ENCODE measurements around the gene NPIPA7.
"Not testable (repeated sequence)": the region's sequence is repeated elsewhere in the genome, so short reads cannot be mapped to it uniquely, and the experiment has no call there.

Gene NPIPA7

GRCh38 chr16:16378840-16379239 is at the start of gene NPIPA7:
Gene NPIPA7, plus strand, starts transcription at chr16:16379140. Its CDS starts 105 bp downstream, at chr16:16379245.
- not testable (repeated sequence) for DNase-seq

- DNase-seq: not testable (repeated sequence)
These were observed 47.5 kb upstream of the NPIPA7 start for GRCh38 chr16:16331466-16331865.

- not testable (repeated sequence) for DNase-seq
These were observed 21.4 kb upstream of the NPIPA7 start for GRCh38 chr16:16357556-16357955.

GRCh38 chr16:16358539-16359240 is 20.2 kb upstream of the NPIPA7 start:
- DNase-seq: not testable (repeated sequence)

GRCh38 chr16:16363595-16363994 is 15.3 kb upstream of the NPIPA7 start:
- DNase-seq: not testable (repeated sequence)

- not testable (repeated sequence) for DNase-seq
These were observed 14.8 kb upstream of the NPIPA7 start for GRCh38 chr16:16364100-16364499.

GRCh38 chr16:16364701-16365100 is 14.2 kb upstream of the NPIPA7 start:
- not testable (repeated sequence) for DNase-seq

- DNase-seq: not testable (repeated sequence)
These were observed 13.6 kb upstream of the NPIPA7 start for GRCh38 chr16:16365319-16365718.

GRCh38 chr16:16365851-16366250 is 13.1 kb upstream of the NPIPA7 start:
- not testable (repeated sequence) for DNase-seq

- not testable (repeated sequence) for DNase-seq
These were observed 12.2 kb upstream of the NPIPA7 start for GRCh38 chr16:16366552-16367284.

GRCh38 chr16:16367285-16367628 is 11.7 kb upstream of the NPIPA7 start:
- not testable (repeated sequence) for DNase-seq

GRCh38 chr16:16369081-16369856 is 9.7 kb upstream of the NPIPA7 start:
- not testable (repeated sequence) for DNase-seq

GRCh38 chr16:16371136-16371735 is 7.7 kb upstream of the NPIPA7 start:
- DNase-seq: not testable (repeated sequence)

GRCh38 chr16:16374192-16374591 is 4.7 kb upstream of the NPIPA7 start:
- DNase-seq: not testable (repeated sequence)

- not testable (repeated sequence) for DNase-seq
These were observed 20.7 kb downstream of the NPIPA7 start for GRCh38 chr16:16399685-16400084.

GRCh38 chr16:16402333-16402732 is 23.4 kb downstream of the NPIPA7 start:
- DNase-seq: not testable (repeated sequence)

GRCh38 chr16:16404283-16404682 is 25.3 kb downstream of the NPIPA7 start:
- not testable (repeated sequence) for DNase-seq

- DNase-seq: not testable (repeated sequence)
These were observed 26.5 kb downstream of the NPIPA7 start for GRCh38 chr16:16405421-16405820.

GRCh38 chr16:16408430-16408829 is 29.5 kb downstream of the NPIPA7 start:
- DNase-seq: not testable (repeated sequence)

- not testable (repeated sequence) for DNase-seq
These were observed 34.8 kb downstream of the NPIPA7 start for GRCh38 chr16:16413773-16414172.

GRCh38 chr16:16417071-16417470 is 38.1 kb downstream of the NPIPA7 start:
- DNase-seq: not testable (repeated sequence)

- not testable (repeated sequence) for DNase-seq
These were observed 39.1 kb downstream of the NPIPA7 start for GRCh38 chr16:16417914-16418544.
